KOPT-K1 (cell line): ENCODE results near the gene TBXAS1.

ENCODE experiments used
- H3K27ac ChIP-seq: fragments of 200-600 bp; sonication (generic); 2 replicates; pipeline ENCODE4 v1.5.1; 2016; ENCODE audit warnings: antibody characterized with exemption, mild to moderate bottlenecking, low read depth, low read length; ENCODE audit not compliant: poor library complexity, severe bottlenecking
- H3K36me3 ChIP-seq: fragments of 200-600 bp; sonication (generic); 2 replicates; pipeline ENCODE4 v1.5.1; 2017; ENCODE audit warnings: antibody characterized with exemption, mild to moderate bottlenecking, low read length, moderate library complexity; ENCODE audit not compliant: insufficient read depth
- H3K9me3 ChIP-seq: fragments of 200-600 bp; sonication (generic); 2 replicates; pipeline ENCODE4 v1.5.1; 2017; ENCODE audit warnings: antibody characterized with exemption, low read length, mild to moderate bottlenecking; ENCODE audit not compliant: insufficient read depth, poor library complexity, severe bottlenecking

TBXAS1 gene

GRCh38 chr7:140004672-140005071, 175.6 kb downstream of the TBXAS1 start:
- Histone ChIP-seq H3K27ac (no peak overlapping the region), H3K9me3 (no peaks in the 10 kb centered on the region), H3K36me3 (no peaks in the 10 kb centered on the region)

GRCh38 chr7:140005341-140005740, 176.3 kb downstream of the TBXAS1 start:
- no peaks in the 10 kb centered on the region for H3K9me3 ChIP-seq
- no peaks in the 10 kb centered on the region for H3K36me3 ChIP-seq
- H3K27ac ChIP-seq = no peak overlapping the region

DNA sequence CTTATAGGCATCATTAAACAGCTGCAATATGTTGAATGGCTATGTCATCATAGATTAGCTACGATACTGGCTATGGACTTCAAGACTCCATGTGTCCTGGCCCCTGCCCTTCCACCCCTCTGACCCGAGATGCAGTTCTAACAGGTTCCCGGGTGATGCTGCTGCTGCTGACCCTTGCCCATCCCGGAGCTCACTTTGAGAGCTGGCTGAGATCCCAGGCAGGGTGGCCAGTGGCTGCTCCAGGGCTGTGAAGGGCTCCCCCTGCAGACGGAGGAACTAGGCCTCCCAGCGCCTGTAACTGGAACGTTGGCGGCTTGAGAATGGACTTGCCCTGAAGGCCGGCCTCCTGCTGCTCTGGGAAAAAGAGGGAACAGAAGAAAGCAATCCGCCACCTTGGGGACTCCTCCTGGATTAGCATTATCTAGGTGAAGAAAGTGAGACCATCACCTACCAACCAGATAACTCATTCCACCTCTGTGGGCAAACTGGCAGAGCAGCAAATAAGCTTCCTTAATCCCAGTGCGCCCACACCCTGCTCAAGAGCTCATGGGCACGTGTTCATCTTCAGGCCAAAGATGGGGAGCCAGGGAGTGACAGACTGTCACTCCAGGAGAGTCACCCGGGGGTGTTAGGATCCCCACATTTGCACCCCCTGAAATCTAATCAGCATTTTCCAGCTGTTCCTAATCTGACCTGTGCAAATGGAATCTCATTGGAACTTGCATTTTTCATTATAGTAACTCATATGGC, 176.9 kb downstream of the TBXAS1 start:
- H3K36me3 ChIP-seq = no peaks in the 10 kb centered on the region
- no peaks in the 10 kb centered on the region for H3K9me3 ChIP-seq
- H3K27ac ChIP-seq = no peak overlapping the region

GRCh38 chr7:140006600-140006999, 177.5 kb downstream of the TBXAS1 start:
- no peaks in the 10 kb centered on the region for H3K9me3 ChIP-seq
- no peaks in the 10 kb centered on the region for H3K36me3 ChIP-seq
- H3K27ac ChIP-seq = no peak overlapping the region

DNA sequence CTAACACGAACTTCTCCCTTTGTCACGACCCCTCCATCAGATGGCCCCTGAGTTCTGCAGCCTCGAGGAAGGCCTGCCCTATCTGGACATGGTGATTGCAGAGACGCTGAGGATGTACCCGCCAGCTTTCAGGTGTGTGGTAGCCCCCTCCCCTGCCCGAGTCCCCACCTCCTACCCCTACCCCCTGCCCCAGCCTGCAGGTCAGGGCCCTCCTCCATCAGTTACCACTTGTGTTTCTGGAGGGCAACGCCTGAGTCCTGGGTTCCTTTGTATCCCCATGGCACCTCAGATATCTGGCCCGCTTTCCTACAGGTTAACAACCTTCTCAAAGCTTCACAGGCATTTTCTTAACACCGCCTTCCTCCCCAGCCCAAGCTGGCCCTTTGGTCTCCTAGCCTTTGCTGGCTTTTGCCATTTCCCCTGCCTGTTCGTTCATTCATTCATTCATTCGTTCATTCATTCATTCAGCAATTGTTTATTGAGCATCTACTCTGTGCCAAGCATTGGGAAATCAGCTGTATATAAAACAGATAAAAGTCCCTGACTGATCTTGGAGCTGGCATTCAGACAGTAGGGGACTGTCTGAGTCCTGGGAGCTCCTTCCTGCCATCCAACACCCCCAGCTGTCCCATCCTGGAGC, 178.1 kb downstream of the TBXAS1 start:
- Histone ChIP-seq H3K36me3 (no peaks in the 10 kb centered on the region), H3K9me3 (no peaks in the 10 kb centered on the region), H3K27ac (no peak overlapping the region)

DNA sequence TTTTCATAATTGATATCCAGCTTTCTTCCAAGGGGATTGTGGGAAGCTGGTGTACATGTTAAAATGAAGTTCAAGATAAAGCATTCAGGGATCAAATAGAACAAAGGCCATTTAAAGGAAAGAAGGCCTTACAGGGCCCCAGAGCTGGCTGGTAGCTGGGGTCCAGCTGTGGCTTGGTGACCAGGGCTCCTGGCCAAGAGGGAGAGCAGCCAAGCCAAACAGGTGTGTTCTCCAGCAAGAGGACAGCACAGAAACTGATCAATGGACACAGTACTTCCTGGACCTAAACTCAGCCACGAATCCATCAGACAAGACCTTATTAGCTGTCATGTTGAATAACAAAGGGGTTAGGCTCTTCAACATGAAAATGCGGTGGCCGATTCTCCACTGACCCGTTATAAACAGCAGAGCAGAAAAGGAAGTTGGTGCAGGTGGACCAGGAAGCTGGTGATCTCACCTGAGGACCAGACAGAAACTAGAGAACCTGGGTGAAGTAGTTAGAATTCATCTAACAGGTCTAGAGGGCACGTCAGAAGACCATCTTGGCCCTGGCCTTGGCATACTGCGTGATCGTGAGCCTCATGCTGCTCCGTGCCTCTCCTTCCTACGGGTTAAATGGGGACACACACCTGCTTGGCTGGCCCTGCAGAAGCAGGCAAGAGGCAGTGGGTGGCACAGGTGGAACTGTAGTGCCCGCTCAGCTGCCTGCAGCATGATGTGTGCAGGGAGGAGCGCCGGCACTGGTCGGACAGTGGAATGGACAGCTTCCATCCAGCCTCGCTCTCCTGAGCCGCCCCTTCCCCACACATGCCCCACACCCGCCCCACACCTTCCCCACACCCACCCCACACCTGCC, 179.9 kb downstream of the TBXAS1 start:
- Histone ChIP-seq H3K27ac (no peak overlapping the region), H3K9me3 (no peaks in the 10 kb centered on the region), H3K36me3 (no peaks in the 10 kb centered on the region)

GRCh38 chr7:140009735-140010134, 180.7 kb downstream of the TBXAS1 start:
- Histone ChIP-seq H3K9me3 (no peaks in the 10 kb centered on the region), H3K27ac (no peak overlapping the region), H3K36me3 (no peaks in the 10 kb centered on the region)

GRCh38 chr7:140010194-140010895, 181.3 kb downstream of the TBXAS1 start:
- no peaks in the 10 kb centered on the region for H3K36me3 ChIP-seq
- H3K9me3 ChIP-seq = no peaks in the 10 kb centered on the region
- no peak overlapping the region for H3K27ac ChIP-seq

DNA sequence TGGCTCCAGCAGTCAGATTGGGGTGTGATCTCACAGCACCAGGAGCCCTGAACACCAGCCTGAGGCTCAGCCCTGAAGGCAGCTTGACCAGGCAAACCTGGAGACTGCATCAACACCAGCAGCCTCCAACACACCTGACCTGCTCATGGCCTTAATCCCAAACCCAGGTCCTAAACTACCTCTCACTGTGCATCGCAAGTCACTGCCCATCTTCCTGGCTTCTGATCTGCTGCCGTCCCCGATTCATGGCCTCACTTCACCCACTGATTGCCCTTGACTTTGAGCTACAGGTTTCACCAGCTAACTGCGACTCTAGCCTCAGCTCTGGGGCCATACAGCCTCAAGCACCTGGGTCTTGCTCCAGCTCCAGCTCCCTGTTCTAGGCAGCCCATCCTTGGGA, 184.6 kb downstream of the TBXAS1 start:
- no peaks in the 10 kb centered on the region for H3K36me3 ChIP-seq
- no peaks in the 10 kb centered on the region for H3K9me3 ChIP-seq
- H3K27ac ChIP-seq = no peak overlapping the region

DNA sequence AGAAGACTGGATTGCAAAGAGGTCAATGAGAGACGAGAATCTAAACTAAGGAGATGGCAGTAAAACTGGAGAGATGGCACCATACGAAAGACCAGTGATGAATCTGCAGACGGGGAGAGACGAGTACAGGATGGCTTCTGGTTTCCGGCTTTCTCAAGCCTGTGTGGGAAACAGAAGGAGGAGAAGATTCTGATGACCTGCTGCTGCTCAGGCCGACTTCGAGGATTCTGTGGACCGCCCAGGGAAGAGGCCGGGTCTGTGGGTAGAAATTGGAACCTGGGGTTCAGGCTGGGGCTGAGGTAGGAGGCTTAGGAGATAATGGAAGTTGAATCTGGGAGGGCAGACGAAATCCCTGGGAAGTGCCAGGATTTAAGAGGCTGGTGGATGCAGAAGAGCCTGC, 185.1 kb downstream of the TBXAS1 start:
- no peak overlapping the region for H3K27ac ChIP-seq

GRCh38 chr7:140015471-140015970, 186.5 kb downstream of the TBXAS1 start:
- no peaks in the 10 kb centered on the region for H3K9me3 ChIP-seq
- no peaks in the 10 kb centered on the region for H3K36me3 ChIP-seq
- no peak overlapping the region for H3K27ac ChIP-seq

More for the DNA sequence above, 185.1 kb downstream of the TBXAS1 start:
- Histone ChIP-seq H3K36me3 (no peaks in the 10 kb centered on the region), H3K9me3 (no peaks in the 10 kb centered on the region)

DNA sequence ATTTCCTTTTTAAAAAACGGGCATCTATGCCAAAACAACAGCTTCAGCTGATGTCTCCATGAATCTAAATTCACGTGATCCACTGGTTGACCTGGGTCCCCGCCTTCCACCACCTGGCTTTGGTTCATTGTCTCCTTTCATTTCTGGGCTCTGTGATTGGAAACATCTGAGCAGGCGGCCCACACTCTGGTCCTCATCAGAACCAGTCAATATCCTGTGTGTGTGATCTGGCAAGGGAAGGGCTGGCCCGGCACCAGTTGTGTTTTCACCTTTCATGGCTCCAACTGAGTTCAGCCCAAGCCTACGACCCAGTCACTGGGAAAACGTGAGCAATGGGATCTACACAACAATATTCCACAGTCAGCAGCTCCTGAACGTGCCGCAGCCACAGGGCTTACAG, 187.5 kb downstream of the TBXAS1 start:
- Histone ChIP-seq H3K27ac (no peak overlapping the region), H3K36me3 (peaks cover 5% of the 10 kb centered on the region; the same call in 1 of the 2 replicates), H3K9me3 (no peaks in the 10 kb centered on the region)

GRCh38 chr7:140017034-140017433, 188.0 kb downstream of the TBXAS1 start:
- Histone ChIP-seq H3K36me3 (peaks cover 10% of the 10 kb centered on the region; the same call in 1 of the 2 replicates), H3K9me3 (no peaks in the 10 kb centered on the region), H3K27ac (no peak overlapping the region)

- H3K9me3 ChIP-seq = no peaks in the 10 kb centered on the region
- peaks cover 15% of the 10 kb centered on the region for H3K36me3 ChIP-seq
- H3K27ac ChIP-seq = no peak overlapping the region
Measured at GRCh38 chr7:140017543-140017942, 188.5 kb downstream of the TBXAS1 start.
